Islet of Langerhans (tissue), 1 donor: ENCODE results near the gene LDAH.
"Not testable (repeated sequence)": the region's sequence is repeated elsewhere in the genome, so short reads cannot be mapped to it uniquely, and the experiment has no call there.

Experiments
- FAIRE-seq: peaks from one replicate; lab custom pipeline; 2011; peaks lifted over from hg19 to GRCh38; lab: Jason Lieb, UNC

LDAH gene

DNA sequence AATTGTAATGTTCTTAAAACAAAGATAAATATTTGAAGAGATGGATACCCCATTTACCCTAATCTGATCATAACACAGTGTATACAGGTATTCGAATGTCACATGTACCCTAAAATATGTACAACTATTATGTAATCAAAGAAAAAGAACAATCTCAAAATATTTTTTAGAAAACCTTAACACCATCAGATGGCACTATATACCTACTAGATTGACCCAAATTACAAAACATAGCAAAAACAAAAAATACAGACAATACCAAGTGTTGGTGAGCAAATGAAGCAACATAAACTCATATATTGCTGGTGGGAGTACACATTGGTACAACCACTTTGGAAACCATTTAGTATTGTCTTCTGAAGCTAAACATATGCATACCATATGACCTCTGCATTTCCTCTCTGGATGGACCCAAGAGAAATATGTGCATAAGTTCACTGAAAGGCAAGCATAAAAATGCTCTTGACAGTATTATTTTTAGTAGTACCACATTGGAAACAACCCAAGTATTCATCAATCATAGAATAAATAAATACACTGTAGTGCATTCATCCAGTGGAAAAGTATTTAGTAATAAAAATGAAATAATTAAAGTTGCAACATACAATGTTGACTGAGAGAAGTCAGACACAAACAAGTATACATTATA is 100.2 kb downstream of the LDAH start:
- FAIRE-seq, result no peak

DNA sequence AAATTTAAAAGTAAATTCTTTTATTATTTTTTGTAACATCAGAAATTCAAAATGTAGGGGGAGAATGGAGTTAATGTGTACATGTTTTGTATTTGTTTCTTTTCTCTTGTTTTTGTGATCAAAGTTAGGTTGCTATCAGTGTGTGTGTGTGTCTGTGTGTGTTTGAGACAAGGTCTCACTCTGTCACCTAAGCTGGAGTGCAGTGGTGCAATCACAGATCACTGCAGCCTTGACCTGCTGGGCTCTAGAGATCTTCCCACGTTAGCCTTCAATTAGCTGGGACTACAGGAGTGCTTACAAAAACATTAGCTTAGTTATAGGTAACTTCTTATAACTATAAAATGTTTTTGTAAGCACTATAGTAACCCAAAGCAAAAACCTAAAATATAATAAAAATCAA is 105.3 kb downstream of the LDAH start:
- no peak for FAIRE-seq

DNA sequence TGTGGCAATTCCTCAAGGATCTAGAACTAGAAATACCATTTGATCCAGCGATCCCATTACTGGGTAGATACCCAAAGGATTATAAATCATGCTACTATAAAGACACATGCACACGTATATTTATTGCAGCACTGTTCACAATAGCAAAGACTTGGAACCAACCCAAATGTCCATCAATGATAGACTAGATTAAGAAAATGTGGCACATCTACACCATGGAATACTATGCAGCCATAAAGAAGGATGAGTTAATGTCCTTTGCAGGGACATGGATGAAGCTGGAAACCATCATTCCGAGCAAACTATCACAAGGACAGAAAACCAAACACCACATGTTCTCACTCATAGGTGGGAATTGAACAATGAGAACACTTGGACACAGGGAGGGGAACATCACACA is 106.7 kb downstream of the LDAH start:
- FAIRE-seq, result not testable (repeated sequence)

DNA sequence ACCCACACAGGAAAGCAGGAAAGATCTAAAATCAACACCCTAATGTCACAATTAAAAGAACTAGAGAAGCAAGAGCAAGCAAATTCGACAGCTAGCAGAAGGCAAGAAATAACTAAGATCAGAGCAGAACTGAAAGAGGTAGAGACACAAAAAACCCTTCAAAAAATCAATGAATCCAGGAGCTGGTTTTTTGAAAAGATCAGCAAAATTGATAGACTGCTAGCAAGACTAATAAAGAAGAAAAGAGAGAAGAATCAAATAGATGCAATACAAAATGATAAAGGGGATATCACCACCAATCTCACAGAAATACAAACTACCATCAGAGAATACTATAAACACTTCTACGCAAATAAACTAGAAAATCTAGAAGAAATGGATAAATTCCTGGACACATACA is 108.5 kb downstream of the LDAH start:
- FAIRE-seq, result not testable (repeated sequence)

DNA sequence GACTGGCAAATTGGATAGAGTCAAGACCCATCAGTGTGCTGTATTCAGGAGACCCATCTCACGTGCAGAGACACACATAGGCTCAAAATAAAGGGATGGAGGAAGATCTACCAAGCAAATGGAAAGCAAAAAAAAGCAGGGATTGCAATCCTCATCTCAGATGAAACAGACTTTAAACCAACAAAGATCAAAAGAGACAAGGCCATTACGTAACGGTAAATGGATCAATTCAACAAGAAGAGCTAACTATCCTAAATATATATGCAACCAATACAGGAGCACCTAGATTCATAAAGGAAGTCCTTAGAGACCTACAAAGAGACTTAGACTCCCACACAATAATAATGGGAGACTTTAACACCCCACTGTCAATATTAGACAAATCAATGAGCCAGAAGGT is 109.3 kb downstream of the LDAH start:
- FAIRE-seq, result not testable (repeated sequence)

DNA sequence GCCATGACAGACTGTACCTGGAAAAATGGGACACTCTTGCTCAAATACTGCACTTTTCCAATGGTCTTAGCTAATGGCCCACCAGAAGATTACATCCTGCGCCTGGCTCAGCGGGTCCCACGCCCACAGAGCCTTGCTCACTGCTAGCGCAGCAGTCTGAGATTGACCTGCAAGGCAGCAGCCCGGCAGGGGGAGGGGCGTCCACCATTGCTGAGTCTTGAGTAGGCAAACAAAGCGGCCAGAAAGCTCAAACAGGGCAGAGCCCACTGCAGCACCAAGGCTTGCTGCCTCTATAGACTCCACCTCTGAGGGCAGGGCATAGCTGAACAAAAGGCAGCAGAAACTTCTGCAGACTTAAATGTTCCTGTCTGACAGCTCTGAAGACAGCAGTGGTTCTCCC is 111.3 kb downstream of the LDAH start:
- FAIRE-seq, result not testable (repeated sequence)

DNA sequence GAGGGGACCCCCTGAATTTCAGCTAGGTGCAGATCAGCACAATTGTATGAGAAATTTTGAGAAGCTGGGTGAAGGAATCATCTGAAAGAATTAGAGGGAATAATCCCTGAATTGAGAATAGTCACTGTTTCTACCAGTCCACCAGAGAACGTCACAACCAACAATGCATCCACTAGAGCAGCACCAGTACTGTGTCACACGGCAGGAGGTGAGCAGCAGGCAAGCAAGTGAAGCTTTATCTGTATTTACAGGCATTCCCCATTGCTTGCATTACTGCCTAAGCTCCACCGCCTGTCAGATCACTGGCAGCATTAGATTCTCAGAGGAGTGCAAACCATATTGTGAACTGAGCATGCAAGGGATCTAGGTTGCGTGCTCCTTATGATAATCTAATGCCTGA is 115.3 kb downstream of the LDAH start:
- no peak for FAIRE-seq

DNA sequence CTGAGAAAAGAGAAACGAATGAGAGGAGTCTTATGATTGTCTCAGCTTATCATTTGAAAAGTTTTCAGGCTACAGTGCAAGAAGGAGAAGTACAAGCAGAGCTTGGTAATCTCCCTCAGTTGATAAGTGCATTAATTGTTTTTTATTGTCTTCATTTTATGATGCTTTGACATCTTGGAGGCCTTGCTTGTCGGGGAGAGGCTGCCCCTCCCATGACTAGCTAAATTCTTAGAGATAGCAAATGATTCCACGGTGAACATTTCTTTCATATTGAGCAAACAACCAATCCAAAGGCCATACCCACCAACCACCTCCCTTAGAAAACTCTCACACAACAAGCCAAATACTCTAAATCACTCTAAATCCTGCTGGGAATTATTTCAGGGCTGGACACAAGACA is 116.1 kb downstream of the LDAH start:
- no peak for FAIRE-seq

DNA sequence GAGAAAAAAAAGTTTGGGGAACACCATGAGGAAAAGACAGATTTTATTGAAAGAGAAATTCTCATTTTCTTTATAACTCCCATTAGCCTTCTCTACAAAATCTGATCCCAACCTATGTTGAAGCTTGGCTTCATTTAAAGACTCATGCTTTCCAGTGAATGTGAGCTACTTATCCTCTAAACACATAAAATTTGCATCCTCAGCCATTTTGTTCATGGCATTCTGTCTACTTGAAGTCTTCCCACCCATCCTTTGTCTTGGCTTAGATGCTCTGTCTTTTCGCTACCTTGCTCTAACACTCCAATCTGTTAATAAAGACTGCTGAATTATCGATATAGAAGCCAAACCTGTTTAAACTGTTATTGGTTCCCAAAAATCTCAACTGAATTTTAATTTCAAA is 116.7 kb downstream of the LDAH start:
- no peak for FAIRE-seq

DNA sequence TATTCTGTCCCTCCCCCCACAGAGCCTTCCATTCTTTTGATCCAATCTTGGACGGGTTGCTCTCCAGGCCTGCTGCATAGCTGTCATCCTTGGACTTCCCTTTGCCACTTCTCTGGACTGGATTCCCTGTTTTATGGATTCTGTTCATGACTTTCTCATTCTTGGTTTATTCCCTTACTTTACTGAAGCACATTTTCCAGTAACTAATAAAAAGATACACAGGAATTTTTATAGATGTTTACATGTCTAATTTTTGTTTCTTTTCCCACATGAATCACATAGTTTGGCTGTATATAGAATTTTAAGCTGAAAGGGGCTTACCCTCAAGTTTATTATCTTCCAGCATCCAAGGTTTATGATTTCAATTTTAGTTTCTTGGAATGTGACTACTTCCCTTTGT is 118.0 kb downstream of the LDAH start:
- FAIRE-seq, result no peak

DNA sequence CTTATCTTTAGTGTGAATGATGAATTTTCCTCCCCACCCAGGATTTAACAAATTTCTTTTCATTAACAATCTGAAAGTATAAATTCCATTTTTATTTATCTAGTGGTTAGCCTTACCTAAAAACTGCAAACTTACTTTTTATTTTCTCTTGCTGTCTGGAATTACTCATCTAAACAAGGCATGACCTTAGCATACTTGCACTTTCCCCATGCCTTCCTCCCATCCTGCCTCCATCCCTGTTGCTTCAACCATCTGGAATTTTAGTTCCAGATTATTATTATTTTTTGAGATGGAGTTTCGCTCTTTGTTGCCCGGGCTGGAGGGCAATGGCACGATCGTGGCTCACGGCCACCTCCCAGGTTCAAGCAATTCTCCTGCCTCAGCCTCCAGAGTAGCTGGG is 120.3 kb downstream of the LDAH start:
- no peak for FAIRE-seq

DNA sequence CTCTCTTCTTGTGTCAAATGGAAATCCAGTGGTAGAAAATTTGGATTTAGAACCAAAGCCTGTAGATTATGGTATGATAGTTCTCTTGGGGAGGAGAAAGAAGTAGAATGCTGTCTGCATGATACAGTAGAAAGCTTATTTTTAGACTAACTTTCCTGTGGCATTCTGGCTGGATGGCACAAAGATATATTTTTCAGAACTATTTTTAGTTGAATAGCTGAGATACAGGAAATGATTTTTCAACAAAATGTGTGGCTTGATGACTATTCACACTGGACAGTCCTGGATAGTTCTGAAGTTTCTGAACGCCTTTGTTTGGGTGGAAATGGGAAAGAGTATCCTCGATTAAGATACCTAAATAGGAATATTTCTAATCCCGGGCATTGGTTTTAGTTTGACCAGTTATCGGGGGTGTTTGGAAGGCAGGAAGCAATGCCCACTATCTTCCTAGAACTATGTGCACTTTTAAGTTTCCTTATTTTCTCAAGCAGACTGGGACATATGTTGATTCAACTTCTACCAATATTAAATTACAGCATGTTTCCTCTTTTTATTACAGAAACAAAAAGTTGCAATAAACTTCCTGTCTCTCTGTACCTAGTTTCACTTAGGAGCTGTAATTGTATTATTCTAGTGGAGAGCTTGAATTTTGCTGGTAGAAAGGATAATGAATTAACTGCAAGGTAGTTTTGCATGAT is 123.8 kb downstream of the LDAH start:
- FAIRE-seq, result no peak

DNA sequence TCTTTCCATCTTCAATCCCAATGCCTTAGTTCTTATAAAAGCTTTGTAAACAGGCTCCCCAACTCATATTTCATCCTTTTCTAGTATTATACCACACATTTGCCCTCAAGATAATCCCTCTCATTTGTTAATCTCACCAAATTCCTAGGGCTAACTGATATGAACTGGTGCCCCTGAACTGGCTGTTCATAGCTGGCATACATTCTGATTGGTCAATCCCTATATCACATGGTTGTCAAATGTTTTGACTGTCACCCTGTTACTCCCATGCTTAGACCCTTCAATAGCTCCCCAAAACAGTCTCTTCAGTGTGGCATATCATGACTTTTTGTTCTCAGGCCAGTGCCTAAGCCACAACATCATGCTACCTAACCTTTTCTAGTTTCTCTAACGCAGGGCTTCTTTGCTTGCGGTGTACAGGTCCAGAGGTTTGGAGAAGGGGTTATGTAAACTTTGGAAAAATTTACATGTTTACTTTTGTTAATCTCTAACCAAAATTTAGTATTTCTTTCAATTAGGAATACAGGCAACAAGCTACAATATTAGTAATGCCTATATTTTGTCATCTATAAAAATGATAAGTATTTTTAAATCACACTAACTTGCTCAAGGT is 125.5 kb downstream of the LDAH start:
- FAIRE-seq, result no peak

DNA sequence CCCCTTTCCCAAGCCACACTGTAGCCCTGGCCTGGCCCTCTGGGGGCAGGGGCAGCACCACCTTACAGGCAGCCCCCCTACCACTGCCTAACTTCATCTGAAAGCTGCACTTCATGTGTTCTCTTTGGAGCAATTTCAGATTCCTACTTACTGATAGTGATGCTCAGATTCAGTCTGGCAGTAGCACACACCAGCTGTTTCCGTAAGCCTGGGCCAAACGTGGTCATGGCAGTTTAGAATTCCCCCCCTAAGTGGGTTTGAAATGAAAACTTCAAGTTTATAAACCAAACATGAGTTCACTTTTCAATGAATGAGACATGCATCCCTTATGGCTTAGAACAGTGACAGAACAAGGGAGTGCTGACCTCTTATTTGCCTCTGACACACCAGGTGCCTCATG is 126.5 kb downstream of the LDAH start:
- FAIRE-seq, result no peak

DNA sequence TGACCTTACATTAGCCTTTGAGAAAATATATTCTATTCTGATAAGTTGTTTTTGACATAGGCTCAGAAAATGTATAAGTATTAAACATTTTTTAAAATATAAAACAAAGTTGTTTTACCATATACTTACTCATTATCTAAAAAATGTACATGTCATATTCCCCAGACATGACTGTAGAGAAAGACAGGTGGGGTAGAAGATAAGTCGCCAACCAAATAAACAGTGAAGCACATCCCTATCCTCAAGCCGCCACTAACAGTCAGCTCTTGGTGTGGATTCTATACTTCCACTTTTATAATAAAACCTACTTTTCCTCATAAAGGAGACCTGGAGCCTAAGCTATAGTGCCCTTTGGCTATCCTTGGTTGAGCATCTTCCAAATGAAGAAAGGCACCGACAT is 129.6 kb downstream of the LDAH start:
- FAIRE-seq, result no peak

DNA sequence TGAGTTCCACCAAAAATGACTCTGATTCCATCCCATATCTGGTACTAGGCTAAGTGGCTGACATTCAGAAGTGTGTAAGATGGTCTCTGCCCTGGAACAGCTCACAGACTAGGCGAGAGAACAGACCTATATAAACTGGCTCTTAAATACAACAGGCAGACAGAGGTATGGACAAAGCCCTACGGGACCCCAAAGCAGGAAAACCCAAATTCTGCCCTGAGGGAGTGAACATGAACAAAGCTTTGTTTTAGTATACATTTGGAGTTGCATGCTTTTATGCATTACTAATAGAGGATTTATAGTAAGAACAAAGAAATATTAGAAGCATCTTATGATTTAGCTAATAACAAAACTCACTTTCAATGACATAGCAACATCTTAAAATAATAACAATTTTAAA is 130.8 kb downstream of the LDAH start:
- no peak for FAIRE-seq

DNA sequence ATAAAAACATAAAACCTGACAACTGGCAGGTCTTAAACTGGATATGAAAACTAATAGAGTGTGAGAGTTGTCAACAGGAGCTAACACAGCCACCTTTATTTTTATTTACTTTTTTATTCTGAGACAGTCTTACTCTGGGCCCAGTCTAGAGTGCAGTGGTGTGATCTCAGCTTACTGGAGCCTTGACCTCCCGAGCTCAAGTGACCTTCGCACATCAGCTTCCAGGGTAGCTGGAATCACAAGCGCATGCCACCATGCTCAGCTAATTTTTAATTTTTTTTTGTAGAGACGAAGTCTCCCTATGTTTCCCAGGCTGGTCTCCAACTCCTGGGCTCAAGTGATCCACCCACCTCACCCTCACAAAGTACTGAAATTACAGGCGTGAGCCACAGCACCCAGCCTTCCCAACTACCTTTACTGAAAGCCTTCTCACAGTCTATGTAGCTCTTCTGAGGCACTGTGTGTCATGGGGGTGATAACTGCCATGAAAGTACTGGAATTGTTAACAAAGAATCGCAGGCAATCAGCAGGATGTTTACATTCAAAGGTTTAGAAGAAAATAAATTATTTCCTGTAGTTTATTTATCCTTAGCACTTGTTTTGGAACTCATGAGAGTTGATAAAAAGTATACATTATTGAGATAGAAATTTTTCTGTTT is 131.7 kb downstream of the LDAH start:
- no peak for FAIRE-seq

DNA sequence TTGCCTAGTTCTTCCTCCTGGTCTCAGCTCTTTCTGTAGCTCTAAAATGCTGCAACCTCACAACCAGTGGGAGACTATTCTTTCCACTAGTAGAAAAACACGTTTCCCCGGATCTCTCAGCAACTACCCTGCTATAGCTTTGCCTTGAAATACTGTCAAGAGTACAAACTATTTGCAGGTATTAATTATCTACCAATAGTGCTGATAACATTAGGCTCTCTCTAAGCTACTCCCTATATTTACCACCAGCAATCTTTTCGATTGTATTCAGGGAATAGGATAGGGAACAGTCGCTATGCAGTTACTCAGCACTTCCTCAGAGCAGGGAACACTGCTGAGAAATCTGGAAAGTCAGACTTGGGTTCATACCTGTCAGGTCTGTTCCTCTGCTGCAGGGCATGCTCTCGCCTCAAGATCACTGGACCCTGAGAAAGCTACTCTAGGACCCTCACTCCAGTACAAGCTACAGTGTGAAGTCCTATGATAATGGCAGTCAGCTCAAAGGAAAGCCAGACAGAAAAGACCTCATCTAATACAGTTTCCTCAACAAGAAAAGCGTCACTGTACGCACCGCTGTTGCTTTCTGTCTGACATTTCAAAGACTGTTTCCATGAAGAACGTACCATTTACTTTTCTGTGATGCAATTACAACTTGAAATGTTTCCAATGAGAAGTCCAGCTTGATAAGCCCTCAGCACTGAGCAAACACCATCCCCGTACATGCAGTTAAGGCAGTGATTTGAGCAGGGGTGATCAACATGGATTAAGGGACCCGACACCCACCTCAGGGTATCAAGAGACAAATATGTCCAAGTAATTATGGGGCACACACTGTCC is 133.3 kb downstream of the LDAH start:
- no peak for FAIRE-seq

DNA sequence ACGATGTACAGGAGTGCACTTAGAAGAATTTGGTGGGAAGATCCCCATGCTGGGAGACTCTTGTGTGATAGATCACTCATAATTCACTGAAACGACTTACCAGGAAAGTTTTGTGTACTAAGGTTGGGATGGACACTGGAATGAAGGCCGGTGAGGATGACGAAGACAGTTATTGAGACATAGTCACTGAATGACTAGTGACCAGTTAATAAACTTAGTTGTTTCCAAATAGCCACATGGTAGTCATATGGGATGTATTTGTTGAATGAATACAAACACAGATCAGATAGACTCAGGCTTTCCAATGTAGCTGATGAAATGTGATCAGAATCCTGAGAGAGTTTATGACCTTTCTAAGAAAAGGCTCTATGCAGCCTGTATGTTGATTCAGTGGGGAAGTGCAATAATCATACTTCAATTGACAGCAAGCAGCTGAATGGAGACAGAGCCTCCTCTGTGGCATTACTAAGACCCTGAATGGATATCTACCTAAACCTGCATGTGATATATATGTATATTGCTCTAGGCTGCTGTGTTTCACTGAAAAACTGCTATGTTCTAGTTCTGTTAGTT is 135.6 kb downstream of the LDAH start:
- FAIRE-seq, result no peak

DNA sequence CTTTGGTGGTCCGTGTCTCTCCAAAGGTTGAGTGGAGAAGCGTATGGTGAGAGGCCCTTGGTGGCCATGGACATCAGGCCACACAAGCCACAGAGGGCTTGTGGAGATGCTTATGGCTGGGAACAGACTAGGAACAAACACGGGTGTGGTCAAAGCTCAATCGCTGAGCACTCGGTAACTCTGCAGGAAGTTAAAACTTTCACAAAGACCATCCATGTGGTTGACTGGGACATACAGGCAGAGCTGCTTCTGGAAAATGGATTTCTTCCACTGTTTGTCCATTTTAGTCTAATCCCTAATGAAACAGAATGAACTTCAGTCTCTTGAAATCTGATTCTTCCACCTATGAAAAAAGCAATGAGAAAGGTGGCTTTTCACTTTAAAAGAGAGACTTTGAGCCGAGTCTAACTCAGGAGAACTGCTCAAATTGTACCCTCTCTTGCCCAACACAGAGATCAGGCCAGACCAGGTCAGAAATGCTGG is 138.3 kb downstream of the LDAH start:
- FAIRE-seq, result no peak

DNA sequence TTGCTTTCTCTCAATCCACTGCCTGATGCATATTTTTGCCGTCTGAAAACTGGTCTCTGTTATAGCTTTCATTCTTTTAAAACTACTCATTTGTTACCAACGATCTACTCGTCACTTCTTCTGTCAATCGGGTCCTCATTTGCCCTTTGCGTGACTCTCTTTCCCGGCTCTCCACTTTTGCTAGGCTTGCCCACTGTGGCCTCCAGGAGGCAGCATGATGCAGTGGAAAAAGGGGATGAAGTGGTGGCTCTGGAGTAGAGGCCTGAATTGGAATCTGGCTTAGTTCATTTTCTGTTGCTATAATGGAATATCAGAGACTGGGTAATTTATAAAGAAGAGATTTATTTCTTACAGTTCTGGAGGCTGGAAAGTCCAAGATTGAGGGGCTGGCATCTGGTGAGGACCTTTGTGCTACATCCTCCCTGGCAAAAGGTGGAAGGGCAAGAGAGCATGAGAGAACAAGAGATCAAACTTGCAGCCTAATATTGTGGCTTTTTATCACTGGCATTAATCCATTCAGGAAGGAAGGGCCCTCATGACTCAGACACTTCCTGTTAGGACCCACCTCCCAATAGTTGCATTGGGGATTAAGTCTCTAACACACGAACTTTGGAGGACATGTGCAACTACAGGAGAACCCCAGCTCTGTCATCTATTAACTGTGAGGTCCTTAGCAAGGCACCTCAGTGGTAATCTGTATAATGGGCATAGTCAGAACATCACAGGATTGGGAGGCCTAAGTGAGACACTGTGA is 140.6 kb downstream of the LDAH start:
- FAIRE-seq, result no peak
